ENCODE data around the gene GPATCH8.
"Not testable (repeated sequence)": the region's sequence is repeated elsewhere in the genome, so short reads cannot be mapped to it uniquely, and the experiment has no call there.

Gene GPATCH8

DNA sequence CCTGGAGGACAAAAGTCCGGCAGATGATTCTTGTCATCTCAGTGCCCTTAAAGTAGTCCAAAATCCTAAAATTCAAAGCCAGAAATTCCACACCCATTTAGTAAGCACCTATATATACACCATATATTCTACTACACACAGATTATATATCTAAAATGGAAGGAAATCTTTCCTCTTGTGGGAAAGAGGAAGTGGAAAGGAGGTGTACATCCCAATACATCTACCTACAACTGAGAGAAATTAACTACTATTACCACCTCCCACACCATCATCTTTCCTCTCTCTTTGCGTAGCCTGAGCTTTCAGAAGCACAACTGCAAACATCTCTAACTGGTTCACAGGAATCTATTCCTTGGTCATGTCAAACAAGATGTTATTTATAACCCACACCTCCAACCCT is 108.4 kb downstream of the GPATCH8 start:
- no peak for DNase-seq

DNA sequence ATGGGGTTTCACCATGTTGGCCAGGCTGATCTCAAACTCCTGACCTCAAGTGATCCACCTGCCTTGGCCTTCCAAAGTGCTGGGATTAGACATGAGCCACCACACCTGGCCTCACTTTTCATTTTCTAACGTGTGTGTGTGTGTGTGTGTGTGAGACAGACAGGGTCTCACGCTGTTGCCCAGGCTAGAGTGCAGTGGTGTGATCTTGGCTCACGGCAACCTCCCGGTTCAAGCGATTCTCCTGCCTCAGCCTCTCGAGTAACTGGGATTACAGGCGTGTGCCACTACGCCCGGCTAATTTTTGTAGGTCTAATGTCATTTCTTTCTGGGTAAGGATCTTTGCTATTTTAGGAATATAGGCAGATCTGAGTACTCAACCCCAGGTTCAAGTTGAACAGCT is 109.1 kb downstream of the GPATCH8 start:
- not testable (repeated sequence) for DNase-seq

DNA sequence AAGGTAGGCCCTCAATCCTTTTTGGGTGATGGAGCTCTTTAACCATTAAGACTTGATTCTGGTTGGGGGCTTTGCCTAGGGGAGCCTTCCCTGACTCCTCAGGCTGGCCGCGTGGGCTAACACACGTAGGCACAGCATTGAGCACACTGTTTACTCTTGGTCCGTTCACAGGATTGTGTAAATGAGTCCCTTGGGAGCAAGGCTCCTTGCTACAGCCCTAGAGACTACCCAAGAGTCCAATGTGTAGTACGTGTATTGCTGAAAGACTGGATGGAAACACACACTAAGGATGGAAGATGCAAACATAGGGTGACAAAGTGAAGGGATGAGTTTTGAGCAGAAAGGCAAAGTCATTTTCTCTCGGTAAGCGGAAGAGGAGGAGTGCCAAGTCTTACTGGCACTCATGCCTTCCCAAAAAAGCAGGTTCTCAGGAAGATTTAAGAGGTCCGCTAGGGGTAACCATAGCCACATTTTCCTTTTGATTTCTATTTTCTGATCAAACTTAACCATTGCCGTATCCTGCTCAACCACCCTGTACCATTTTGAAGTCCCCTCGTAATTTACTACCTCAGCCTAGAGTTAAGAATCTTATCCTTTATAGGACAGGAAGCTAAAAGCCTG is 112.8 kb downstream of the GPATCH8 start:
- no peak for DNase-seq

DNA sequence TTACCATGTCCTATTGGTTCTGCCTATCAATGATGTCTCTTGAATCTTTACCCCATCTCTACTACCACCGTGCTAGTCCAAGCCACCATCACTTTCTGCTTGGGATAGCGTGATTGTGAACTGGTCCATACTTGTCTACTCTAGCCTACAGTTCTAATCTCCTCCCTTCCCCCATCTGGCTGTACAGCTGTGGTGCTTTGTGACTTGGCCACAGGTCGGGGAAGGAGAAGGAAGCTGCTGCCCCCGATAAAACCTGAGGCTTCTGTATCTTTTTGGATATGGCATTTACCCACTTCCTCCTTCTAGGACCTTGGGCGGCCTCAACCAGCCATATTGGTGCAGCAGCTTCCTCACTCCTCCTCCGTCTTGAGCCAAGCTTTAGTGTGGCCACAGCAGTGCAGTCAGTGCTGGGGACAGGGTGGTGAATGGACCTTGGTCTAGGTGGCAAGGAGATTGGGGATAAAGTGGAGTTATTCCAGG is 113.4 kb downstream of the GPATCH8 start:
- no peak for DNase-seq

DNA sequence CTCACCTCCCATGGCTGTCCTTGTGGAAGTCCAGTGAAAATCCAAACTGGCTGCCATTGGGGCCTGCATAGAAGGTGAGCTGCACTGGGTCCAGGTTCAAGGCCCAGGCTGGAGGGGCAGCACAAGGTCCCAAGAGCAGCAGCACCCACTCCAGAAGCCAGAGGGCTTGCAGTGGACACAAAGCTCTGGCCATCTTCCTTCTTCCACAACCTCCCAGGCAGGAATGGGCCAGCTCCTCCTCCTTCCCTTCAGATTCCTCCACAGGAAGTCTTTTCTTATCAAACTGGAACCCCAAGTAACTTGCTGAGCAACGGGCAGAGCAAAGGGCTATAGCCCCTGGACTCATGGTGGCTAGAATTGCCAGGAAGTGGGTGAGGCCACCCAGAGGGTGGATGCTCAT is 113.9 kb downstream of the GPATCH8 start, which contains the start of gene ITGA2B:
ITGA2B (minus strand) TSS at position 369 of the 400 bp plus-strand sequence; CDS start at position 193, 176 bp downstream.
- DNase-seq, result no peak

DNA sequence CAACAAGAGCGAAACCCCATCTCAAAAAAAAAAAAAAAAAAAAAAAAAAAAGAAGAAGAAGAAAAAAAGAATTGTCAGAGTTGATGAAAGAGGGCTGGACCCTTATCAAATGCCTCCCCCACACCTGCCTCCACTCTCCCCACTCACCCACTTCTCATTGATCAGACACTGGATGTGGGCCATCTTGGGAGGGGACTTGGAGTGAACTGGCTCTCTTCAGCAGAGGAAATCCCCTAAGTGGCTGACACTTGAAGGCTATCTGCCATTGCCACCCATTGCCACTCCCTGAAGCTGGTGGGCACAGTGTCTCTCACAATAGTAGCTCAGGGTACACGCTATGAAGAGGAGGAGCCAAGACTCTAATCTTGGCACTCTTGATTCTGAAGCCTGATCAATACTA is 115.4 kb downstream of the GPATCH8 start:
- DNase-seq, result no peak

GRCh38 chr17:44386182-44386525 is 117.1 kb downstream of the GPATCH8 start:
- DNase-seq, result no peak

DNA sequence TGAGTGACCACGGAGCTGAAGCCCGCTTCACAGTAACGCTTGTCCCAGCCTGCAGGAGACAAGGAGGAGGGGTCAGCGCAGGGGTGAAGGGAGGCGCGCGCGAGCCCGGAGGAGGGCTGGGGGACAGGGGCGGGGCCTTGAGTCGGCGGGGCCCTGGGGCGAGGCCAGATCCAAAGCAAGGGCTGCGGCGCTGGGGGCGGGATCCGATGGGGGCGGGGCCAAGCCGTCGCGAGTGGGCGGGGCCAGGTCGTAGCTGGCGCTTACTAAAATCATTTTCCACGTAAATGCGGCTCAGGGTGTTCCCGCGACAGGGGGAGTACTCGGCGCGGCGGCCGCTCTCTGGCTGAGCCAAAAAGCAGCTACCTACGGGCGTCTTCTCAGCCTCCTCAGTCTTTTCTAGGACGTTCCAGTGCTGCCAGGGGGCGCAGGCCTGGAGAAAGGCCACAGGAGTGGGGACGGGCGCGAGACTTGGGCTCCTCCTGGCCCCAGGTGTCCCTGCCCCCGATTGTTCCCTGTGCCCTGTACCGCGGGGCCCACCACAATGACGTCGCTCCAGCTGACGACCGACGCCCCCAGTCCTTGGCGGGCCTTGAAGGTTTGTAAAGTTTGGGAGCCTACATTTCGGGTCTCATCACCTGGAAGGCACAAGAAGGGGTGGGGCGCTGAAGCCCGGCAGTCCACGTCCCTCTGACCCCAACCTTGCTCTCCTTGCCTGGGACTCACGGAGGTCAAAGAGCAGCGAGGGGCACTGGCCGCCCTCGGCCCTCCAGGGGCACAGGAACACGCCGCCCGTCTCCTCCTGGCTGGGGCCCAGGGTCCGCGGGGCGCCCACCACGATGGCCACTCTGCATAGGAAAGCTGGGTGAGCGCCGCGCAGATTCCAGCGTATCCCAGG is 117.7 kb downstream of the GPATCH8 start:
- DNase-seq, result peak; percentile 72 to 81 (median 78)

DNA sequence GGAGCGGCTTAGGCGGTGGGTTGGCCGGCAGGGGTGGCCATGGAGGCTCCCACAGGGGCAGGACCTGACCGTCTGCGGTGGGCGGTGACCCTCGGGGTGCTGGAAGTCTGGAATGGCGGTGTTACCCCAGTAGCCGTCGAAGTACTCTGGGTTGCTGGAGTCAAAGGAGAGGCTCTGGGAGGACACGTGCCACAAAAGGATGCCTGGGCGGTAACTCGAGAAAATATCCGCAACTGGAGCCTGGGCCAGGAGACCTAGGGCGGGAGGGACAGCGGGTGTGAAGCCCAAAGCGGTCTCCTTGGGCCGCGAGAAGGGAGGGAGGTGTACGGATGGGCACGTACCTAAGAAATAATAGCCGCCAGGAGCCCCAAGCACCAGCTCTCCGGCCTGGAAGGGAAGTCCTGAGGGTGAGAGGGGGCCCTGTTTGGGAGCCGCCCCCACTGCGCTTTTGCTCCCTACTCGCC is 118.4 kb downstream of the GPATCH8 start:
- no peak for DNase-seq

DNA sequence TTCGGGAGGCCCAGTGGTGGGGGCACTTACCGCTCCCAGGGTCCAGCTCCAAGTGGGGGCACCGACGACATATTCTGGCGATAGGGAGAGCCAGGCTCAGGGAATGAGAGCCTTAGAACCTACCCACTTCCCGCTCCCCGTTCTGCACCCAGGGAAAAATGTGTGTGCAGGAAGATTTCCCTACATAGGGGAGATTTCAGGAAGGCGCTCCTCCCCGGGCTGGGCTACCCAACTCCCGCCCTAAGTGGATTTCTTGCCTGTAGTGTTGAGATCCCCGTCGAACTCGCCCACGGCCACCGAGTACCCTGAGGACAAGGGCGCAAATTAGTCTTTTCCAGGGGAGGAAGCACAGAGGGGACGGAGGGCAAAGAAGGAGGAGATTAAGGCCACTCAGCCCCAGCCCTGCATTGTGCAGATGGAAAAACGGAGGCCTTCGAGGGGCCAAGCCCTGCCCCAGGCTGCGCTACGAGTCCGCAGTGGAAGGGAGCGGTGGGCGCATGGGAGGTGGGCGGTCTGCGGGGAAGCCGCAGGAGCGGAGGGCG is 118.9 kb downstream of the GPATCH8 start:
- no peak for DNase-seq

DNA sequence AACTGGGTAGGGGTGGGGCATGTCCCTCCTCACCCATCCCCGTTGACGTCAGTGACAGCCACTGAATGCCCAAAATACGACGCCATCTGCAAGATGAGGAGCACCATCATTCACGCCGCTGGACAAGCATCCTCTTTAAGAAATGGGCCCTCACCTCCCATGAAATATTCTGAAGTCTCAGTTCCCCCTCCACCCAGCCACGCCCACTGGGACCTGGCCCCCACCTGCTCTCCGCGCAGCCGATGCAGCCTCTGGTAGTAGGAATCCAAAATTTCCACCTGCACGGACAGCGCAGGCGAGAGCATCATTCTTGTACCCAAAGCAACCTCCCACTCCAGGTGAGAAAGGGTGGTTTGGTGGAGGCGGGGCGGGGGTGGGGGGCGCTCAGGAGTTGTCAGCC is 119.3 kb downstream of the GPATCH8 start:
- no peak for DNase-seq

GRCh38 chr17:44383363-44383762 is 119.8 kb downstream of the GPATCH8 start:
- DNase-seq, result no peak

DNA sequence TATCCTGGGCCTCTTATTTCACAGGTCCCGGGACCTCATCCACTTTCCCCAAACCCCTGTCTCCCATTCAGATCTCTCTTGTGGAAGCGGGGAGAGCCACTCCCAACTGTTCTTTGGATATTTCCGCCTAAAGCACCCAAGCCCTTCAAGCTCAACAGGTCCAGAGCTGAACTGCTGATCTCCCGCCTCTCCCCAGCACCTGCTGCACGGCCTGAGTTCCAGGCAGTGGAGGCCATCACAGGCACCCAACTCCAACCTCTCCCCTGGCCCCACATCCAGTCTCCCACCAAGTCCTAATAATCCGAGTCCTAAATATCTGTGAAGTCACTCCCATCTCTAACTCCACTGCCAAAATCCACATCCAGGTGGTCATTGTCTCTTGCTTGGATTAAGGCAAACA is 120.3 kb downstream of the GPATCH8 start:
- DNase-seq, result no peak

- no peak for DNase-seq
Measured at GRCh38 chr17:44381810-44382305, 121.3 kb downstream of the GPATCH8 start.

GRCh38 chr17:44380767-44381166 is 122.4 kb downstream of the GPATCH8 start:
- DNase-seq, result no peak

DNA sequence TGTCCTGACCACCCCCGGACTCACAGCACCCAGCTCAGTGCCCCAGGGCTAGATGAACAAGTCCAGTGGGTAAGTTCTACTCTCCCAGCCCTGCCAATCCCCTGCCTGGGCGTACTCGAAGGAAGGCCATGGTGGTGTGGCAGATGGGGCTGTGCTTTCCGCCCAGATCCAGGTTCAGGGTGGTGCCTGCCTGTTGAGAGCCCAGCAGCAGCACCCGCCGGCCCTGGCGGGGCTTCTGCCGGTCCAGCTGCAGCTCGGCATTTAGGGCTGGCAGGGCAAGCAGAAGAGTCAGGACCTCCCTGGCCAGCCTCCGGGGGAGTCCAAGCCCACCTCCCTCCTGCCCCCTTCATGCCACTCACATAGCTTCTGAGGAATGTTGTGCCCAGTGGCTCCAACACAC is 123.3 kb downstream of the GPATCH8 start:
- no peak for DNase-seq

GRCh38 chr17:44378171-44378705 is 125.0 kb downstream of the GPATCH8 start:
- DNase-seq, result no peak

- no peak for DNase-seq
Measured at GRCh38 chr17:44376779-44377178, 126.4 kb downstream of the GPATCH8 start.

DNA sequence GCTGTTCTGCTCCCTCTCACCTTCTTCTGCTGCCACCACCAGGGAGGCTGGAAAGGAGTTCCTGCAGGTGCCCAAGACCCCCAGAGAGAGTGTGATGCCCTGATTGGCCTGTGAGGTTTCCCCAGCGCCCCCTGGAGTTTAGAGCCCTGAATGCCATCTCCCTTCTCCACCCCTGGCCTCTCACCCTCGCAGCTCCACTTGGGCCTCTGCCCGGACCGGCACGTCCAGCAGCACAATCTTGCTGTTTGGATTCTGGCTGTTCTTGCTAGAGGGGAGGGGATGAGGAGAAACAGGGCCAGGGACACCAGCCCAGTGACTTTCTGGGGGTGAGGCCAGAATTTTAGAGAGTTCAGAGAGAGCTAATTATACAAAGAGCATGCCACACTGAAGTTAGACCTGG is 127.1 kb downstream of the GPATCH8 start:
- DNase-seq, result no peak

DNA sequence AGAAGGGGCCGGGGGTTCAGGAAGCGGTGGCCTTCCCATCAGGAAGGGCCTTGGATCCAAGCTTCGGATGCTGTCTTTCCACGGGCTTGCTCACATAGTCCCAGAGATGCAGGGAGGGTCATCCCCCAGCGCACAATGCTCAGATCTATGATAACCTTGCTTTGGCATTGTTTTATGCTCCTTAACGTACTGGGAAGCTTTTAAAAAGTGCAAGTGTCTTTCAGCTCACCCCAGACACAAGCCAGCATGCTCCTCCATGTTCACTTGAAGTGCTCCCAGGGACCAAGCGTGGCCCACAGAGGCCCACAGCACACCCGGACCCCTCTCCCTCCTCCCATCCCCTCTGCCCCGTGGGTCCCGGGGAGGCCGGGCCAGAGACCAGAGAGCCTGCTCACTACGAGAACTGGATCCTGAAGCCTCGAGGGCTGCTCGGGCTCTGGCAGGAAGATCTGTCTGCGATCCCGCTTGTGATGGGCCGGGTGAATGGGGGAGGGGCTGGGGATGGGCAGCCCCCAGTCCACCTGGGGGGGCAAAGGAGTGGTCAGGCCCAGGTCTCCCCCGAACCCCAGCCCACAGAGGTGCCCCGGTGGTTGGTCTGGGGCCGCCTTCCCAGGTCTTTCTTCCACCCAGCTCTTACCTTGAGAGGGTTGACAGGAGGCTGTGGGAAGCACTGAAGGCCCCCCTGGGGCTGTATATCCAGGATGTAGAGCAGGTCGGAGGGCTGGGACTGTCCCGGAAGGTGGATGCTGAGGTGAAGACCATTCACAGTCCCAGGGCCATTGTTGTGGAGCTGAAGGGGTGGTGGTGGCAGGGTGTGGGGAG is 127.8 kb downstream of the GPATCH8 start:
- no peak for DNase-seq

DNA sequence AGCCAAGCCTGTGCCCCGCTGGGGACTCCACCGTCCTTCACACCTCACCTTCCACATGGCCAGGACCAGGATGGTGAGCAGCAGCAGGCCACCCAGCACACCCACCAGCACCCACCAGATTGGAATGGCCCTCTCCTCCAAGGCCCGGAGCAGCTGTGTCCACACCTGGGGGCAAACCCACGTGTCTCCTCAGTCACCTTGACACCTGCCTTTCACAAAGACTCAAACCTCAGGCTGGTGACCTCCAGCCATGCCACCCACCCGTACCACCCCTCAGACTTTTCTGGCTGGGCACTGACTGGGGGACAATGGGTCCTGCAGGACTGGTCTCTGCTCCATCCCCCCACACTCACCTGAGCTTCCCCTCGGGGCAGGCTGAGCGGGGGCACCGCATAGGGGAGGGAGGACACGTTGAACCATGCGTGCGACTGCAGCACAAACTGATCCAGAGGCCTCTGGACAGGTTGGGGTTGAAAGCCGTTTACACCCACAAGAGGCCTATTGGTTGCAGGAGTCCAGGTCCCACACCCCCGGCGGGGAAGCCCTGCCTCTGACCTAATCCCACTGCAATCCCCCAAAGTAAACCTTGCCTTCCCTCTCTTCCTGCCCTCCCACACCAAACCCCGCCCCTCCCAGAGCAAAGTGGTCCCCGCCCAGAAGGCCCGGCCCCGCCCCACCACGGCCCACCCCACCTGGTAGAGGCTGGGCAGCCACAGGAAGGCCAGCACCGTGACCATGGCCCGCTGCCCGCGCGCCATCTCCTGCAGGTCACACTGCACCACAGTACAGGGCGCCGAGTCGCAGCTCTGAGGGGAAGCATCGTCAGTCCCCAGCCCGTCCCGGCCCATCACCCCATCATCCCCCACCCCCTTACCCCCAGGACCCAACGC is 128.7 kb downstream of the GPATCH8 start:
- DNase-seq, result no peak

All from activated naive CD4-positive, alpha-beta T cell (primary cell).